ENCODE measurements around the gene TOMM70. TPM values are rescaled to one million over a fixed set of nuclear protein-coding genes. Genes with fewer than 3 reads are reported as not detected.
"Not testable (repeated sequence)": the region's sequence is repeated elsewhere in the genome, so short reads cannot be mapped to it uniquely, and the experiment has no call there.

TOMM70 gene
- total RNA-seq, 2 donors from 2014 or later, result 38.2 to 39.8 TPM

GRCh38 chr3:100376301-100376700 lies 24.6 kb downstream of the TOMM70 start:
- intact Hi-C loops (cut with DNase I), result loop anchor here in 1 of 2 donors (1.0 kb wide), 1 partner anchor 29 kb away; no protein-coding TSS in a partner anchor

DNA sequence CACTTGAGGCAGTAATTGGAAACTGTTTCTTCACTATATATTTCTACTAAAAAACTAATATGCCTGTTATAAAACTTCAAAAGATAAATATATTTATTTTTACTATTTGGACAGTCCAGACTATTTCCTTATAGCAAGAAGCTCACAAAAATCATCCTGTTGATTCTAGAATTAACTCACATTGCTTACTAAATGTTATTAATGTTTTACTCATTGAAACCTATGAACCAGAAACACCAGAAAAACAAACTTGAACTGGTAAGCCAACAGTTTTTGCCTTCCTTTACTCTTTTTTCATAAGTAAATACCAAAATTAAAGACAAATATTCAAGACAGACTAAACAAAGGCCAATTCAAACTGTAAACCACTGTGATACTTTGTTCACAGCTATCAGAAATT lies 26.4 kb downstream of the TOMM70 start:
- no peak for DNase-seq (ENCODE audit: low spot score)
- intact Hi-C loops (cut with DNase I), result no loop called here

More at GRCh38 chr3:100376301-100376700, 24.6 kb downstream of the TOMM70 start:
- no peak for DNase-seq (ENCODE audit: low spot score)

- intact Hi-C loops (cut with DNase I), result no loop called here
- no peak for DNase-seq (ENCODE audit: low spot score)
Measured at GRCh38 chr3:100370756-100371155, 30.1 kb downstream of the TOMM70 start.

GRCh38 chr3:100368441-100368840 lies 32.4 kb downstream of the TOMM70 start:
- intact Hi-C loops (cut with DNase I), result no loop called here
- DNase-seq (ENCODE audit: low spot score), result no peak

DNA sequence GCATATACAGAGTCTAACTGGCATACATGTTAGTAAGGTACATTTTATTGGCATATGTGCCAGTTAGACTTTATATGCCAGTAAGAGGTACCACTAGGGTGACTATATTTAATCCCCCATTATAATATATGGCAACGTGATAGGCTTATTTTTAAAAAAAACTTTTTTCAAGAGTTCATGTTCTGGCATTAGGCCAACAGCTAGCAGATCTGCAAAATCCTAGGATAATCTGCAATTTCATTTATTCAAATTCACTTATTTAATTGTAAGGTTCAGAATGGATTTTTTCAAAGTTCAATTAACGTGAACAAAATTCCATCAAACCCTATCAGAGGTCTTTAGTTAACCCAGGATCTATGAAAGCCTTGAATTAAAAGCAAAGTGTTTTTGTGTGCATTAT lies 34.5 kb downstream of the TOMM70 start:
- no peak for DNase-seq (ENCODE audit: low spot score)
- intact Hi-C loops (cut with DNase I), result no loop called here

DNA sequence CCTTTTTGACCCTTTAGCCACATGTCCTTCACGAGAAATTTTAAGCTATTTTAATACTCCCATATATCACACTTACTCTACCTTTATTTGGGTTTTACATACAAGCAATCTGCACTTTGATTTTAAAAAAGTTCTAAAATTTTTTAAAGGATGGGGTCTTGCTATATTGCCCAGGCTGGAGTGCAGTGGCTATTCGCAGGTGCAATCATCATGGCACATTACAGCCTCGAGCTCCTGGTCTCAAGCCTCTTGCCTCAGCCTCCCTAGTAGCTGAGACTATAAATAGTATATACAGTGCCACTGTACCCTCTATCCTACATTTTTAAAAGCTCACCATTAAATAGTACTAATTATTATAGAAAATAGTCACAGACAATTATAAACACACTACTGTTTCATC lies 36.5 kb downstream of the TOMM70 start:
- intact Hi-C loops (cut with DNase I), result no loop called here
- no peak for DNase-seq (ENCODE audit: low spot score)

DNA sequence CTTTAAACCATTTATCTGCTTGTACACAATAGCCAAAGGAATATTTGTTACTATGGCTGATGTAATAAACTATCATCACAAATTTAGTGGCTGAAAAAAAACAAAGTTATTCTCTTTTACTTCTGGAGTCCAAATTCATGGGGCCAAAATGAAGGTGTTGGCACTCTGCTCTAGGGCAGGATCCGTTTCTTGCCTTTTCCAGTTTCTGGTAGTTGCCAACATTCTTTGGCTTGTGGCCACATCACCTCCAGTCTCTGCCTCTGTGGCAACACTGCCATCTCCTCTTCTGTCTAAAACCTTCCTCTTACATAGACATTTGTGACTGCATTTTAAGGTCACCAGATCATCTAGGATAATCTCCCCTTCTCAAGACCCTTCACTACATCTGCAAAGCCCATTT lies 39.0 kb downstream of the TOMM70 start:
- no peak for DNase-seq (ENCODE audit: low spot score)
- intact Hi-C loops (cut with DNase I), result no loop called here

DNA sequence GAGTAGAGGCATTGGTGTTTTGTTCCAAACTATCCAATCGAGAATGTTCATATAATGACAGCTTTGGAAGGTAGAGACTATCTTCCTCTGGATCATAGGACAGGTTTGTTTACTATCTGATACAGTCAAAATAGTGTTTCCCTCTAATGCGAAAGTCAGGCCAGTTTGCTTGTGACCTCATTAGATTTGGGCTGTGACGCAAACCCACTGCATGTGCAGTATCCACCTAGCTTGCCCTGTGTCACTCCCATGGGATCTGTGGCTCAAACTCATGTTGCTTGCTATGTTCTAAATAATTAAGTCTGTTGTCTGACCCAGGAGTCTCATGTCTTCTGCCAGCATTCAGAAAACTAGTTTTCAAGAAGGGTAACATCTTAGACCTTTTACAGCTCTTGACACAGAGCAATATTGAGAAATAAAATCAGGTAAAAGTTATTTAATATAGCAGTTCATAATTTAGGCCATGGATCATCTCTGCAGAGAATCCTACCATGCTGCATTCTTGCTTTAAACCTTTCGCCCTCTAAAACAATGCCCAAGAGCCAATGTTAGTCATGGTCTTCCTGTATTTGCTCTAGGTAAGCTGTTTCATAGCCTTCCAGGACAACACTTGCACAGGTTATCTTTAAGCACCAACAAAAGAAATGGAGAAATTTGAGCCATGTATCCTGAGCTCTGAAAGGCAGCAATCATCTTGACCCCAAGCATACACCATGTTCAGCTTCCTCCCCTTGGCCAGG lies 40.0 kb downstream of the TOMM70 start:
- intact Hi-C loops (cut with DNase I), result no loop called here
- no peak for DNase-seq (ENCODE audit: low spot score)

GRCh38 chr3:100359035-100359434 lies 41.9 kb downstream of the TOMM70 start:
- DNase-seq (ENCODE audit: low spot score), result no peak
- intact Hi-C loops (cut with DNase I), result no loop called here

- intact Hi-C loops (cut with DNase I), result no loop called here
- DNase-seq (ENCODE audit: low spot score), result no peak
Measured at GRCh38 chr3:100358413-100358812, 42.5 kb downstream of the TOMM70 start.

DNA sequence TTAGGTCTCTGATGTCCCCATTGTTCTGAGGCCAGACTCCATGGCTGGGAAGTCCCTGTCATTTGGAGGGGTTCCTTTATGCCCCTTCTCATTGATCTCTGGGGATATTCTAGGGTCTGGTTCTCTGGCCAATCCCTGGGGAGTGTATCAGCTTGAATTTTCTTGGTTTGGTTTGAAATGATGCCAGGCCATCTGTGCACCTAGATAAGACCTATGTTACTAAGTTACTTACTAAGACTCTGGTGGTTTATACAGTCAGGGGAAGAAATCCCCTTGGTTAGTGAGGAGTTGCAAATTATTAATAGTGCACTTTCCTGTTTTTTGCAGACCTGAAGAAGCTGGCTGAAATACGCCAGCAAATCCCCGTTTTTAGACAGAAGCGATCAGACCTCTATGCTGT lies 46.0 kb downstream of the TOMM70 start:
- DNase-seq (ENCODE audit: low spot score), result no peak
- intact Hi-C loops (cut with DNase I), result no loop called here

DNA sequence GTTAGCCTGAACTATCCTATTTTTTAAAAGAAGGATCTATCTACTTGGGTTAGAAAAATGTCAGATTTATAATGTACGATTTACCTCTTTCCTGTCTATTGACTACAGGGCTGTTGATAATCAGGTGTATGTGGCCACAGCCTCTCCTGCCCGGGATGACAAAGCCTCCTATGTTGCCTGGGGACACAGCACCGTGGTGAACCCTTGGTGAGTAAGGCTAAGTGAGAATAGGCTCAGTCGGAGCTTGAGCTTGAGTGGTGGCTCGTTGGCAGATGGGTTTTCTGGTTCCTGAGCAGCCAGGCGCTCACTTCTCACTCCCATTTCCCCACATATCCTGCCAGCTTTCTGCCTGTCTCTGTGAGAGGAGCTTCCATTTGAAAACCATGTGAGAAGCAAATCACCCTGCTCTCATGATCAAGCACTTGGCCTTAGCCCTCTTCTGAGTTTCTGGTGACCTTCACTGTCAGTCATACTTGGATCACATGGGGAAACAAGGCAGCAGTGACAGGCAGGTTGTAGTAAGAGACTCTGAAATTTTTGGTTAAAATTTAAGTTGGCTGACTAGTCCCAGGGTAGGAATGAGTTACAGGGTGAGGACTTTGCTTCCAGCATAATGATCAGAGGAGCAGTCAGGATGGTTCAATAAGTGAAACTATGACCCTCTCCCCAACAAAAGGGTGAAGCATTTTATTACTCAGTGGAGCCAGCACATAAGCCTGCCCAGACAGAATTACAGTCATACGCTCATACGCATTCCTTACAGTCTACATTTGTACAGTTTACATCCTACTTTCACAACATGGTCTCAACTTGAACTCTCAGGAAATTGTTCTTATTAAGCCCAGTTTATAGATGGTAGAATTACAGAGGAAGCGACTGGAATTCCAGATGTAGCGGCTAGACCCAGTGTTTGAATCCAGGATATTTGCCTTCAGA lies 48.3 kb downstream of the TOMM70 start:
- intact Hi-C loops (cut with DNase I), result no loop called here
- no peak for DNase-seq (ENCODE audit: low spot score)

DNA sequence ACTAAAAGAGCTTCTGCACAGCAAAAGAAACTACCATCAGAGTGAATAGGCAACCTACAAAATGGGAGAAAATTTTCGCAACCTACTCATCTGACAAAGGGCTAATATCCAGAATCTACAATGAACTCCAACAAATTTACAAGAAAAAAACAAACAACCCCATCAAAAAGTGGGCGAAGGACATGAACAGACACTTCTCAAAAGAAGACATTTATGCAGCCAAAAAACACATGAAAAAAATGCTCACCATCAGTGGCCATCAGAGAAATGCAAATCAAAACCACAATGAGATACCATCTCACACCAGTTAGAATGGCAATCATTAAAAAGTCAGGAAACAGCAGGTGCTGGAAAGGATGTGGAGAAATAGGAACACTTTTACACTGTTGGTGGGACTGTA lies 49.1 kb downstream of the TOMM70 start:
- intact Hi-C loops (cut with DNase I); DNase-seq (ENCODE audit: low spot score): not testable (repeated sequence)

DNA sequence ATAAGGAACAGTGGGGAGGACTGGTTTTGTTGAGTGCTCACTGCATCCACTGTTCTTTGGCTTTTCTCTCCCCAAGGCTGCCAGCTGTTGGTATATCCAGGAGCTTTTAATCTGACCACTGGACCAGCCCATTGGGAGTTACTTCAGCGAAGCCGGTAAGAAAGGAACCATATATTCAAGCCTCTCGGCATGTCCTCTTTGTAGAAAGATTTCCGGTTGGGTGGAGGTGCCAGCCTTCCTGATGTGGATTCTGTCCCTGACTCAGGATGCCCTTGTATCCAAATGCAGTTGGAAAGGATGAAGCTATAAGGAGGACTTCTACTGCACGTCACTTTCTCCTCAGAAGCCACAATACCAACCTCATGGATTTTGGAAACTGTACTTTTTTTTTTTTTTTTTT lies 52.2 kb downstream of the TOMM70 start:
- intact Hi-C loops (cut with DNase I), result no loop called here

GRCh38 chr3:100340527-100340926 lies 60.4 kb downstream of the TOMM70 start:
- intact Hi-C loops (cut with DNase I), result no loop called here
- no peak for DNase-seq (ENCODE audit: low spot score)

More for the DNA sequence above, 52.2 kb downstream of the TOMM70 start:
- no peak for DNase-seq (ENCODE audit: low spot score)

- no peak for DNase-seq (ENCODE audit: low spot score)
- intact Hi-C loops (cut with DNase I), result no loop called here
Measured at GRCh38 chr3:100339786-100340185, 61.1 kb downstream of the TOMM70 start.

- intact Hi-C loops (cut with DNase I), result no loop called here
- DNase-seq (ENCODE audit: low spot score), result no peak
Measured at GRCh38 chr3:100338911-100339310, 62.0 kb downstream of the TOMM70 start.

DNA sequence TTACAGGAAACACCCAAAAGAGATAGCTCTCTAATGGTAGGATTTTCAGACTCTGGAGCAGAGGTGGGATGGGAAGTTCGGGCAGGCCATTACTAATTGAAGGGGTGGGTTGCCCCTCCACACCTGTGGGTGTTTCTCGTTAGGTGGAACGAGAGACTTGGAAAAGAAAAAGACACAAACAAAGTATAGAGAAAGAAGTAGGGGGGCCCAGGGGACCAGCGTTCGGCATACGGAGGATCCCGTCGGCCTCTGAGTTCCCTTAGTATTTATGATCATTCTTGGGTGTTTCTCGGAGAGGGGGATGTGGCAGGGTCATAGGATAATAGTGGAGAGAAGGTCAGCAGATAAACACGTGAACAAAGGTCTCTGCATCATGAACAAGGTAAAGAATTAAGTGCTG lies 64.7 kb downstream of the TOMM70 start:
- intact Hi-C loops (cut with DNase I); DNase-seq (ENCODE audit: low spot score): not testable (repeated sequence)

DNA sequence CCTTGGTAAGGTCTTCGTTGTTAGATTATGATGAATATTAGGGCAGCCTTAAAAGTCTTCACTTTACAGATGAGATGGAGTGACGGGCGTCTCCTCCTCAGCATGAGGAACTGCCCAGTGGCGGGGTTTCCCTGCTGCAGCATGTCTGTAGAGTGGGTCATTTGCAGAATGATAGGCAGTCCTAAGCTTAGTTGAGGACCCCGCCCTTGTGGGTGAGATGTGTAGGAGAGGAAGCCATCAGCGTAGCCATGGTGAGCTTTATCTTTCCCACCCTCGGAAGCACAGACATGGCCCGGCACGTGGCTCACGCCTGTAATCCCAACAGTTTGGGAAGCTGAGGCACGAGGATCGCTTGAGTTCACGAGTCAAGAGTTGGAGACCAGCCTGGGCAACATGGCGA lies 65.5 kb downstream of the TOMM70 start:
- intact Hi-C loops (cut with DNase I), result no loop called here
- no peak for DNase-seq (ENCODE audit: low spot score)

All from posterior vena cava (tissue), 2 donors.